ENCODE results near the gene RHOG. TPM values are rescaled to one million over a fixed set of nuclear protein-coding genes. Genes with fewer than 3 reads are reported as not detected.

RHOG gene
- total and polyA plus RNA-seq, 8 donors: 5.9 to 101 (median 34.0) TPM

DNA sequence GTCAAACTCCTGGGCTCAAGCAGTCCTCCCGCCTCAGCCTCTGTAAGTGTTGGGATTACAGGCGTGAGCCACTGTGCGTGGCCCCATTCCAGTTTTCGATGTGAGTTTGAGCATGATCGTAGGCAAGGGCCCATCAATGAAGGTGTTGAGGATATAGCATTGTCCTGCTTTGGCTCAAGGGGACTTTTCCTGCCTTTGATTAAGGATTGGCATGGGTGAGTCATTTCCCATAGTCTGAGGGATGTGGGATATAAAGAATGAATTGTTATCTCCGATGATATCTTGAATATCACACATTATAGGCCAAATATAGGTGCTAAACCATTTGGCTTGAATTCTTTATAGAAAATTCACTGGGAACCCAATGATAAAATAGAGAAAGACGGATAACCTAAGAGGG lies 45.1 kb upstream of the RHOG start:
- H3K27me3 ChIP-seq: no peaks in the 10 kb centered on the region
- TF ChIP-seq POLR2AphosphoS5 (IDR thresholded peaks at IDR 0.05) (no peak), EP300 (IDR thresholded peaks at IDR 0.05) (no peak)

DNA sequence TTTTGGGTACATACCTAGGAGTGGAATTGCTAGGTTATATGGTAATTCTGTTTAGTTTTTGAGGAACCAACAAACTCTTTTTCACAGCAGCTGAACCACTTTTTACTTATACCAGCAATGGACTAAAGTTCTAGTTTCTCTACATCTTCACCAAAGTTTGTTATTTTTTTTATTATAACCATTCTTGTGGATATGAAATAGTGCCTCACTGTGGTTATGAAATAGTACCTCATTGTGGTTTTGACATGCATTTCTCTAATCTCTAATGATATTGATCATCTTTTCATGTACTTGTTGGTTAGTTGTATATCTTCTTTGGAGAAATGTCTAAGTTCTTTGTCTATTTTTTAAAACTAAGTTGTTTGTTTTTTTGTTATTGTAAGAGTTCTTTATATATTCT lies 41.9 kb upstream of the RHOG start:
- DNase-seq: no peak
- no peak for TF ChIP-seq EP300 (IDR thresholded peaks at IDR 0.05)
- TF ChIP-seq, protein P1, sequence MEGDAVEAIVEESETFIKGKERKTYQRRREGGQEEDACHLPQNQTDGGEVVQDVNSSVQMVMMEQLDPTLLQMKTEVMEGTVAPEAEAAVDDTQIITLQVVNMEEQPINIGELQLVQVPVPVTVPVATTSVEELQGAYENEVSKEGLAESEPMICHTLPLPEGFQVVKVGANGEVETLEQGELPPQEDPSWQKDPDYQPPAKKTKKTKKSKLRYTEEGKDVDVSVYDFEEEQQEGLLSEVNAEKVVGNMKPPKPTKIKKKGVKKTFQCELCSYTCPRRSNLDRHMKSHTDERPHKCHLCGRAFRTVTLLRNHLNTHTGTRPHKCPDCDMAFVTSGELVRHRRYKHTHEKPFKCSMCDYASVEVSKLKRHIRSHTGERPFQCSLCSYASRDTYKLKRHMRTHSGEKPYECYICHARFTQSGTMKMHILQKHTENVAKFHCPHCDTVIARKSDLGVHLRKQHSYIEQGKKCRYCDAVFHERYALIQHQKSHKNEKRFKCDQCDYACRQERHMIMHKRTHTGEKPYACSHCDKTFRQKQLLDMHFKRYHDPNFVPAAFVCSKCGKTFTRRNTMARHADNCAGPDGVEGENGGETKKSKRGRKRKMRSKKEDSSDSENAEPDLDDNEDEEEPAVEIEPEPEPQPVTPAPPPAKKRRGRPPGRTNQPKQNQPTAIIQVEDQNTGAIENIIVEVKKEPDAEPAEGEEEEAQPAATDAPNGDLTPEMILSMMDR (IDR thresholded peaks at IDR 0.05): no peak

More for the DNA sequence above, 45.1 kb upstream of the RHOG start:
- no peak for DNase-seq
- intact Hi-C loops (cut with DNase I; ENCODE audit: low total_unique reads): no loop called here
- no peaks in the 10 kb centered on the region for H3K36me3 ChIP-seq
- no peak overlapping the region for H3K27ac ChIP-seq
- WGBS, 5 donors: 81 to 94% (median 86%) methylated on average over 7 of the region's 7 CpGs
- no peaks in the 10 kb centered on the region for H3K9me3 ChIP-seq
- H3K4me1 ChIP-seq: peaks cover 8 to 48% (median 31%) of the 10 kb centered on the region in 4 donors
- no peak overlapping the region for H3K4me3 ChIP-seq

DNA sequence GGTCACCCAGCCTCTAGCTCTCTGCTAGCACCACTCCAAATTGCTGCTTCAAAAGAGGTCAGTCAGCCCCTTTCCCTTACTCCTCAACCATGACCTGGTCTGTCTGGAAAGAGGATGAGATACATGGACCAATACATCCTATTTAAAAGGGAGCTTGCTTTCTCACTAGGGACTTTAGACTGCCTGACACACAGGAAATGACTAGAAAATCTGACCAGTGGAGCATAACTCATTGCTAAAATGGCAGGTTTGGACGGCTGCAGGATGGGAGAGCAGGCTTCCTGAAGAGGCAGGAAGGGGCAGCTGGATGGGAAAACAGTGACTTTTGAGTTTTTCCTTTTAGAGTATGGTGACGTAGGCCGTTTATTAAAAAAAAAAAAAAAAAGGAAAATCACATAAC lies 40.0 kb upstream of the RHOG start:
- WGBS, 5 donors: 45 to 77% (median 64%) methylated on average over 3 of the region's 3 CpGs
- no peaks in the 10 kb centered on the region for H3K36me3 ChIP-seq
- H3K27ac ChIP-seq: peak overlapping the region; percentile 64 to 83 (median 69)
- no peaks in the 10 kb centered on the region for H3K9me3 ChIP-seq
- no peaks in the 10 kb centered on the region for H3K27me3 ChIP-seq
- no peak for DNase-seq
- TF ChIP-seq POLR2AphosphoS5 (IDR thresholded peaks at IDR 0.05) (no peak), POLR2A (IDR thresholded peaks at IDR 0.05) (no peak), EP300 (IDR thresholded peaks at IDR 0.05) (no peak)
- TF ChIP-seq, protein P1 (IDR thresholded peaks at IDR 0.05): no peak
- intact Hi-C loops (cut with DNase I; ENCODE audit: low total_unique reads): no loop called here
- H3K4me1 ChIP-seq: peaks cover 46 to 68% (median 51%) of the 10 kb centered on the region in 4 donors
- no peak overlapping the region for H3K4me3 ChIP-seq

More for the DNA sequence above, 41.9 kb upstream of the RHOG start:
- Histone ChIP-seq H3K9me3 (no peaks in the 10 kb centered on the region), H3K27ac (no peak overlapping the region), H3K4me1 (peaks cover 33 to 56% (median 45%) of the 10 kb centered on the region in 4 donors), H3K4me3 (no peak overlapping the region), H3K36me3 (no peaks in the 10 kb centered on the region), H3K27me3 (no peaks in the 10 kb centered on the region)
- intact Hi-C loops (cut with DNase I; ENCODE audit: low total_unique reads): no loop called here

DNA sequence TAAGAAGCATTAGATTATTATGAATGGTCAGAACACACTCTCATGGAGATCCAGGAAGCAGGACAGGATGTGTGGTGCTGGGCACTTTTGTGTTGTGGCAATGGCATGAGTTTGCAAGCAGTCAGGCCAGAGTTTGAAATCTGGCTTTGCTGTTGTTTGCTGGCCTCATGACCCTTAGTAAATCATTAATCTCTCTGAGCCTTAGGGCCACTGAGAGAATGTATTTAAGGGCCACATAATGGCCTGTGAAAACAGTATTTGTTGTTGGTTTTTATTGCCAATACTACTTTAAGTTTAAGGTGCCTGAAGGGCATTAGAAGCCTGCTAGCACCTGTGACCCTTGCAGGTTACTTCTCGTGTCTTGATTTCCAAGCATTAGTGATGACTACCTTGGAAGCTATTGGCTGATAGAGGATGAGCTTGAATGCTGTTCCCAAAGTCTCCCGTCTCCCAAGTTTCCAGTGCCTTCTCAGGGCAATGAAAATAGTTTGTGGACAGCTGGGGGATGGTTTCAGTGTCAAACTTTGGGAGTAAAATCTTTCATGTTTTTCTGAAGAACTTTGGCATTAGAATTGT lies 39.3 kb upstream of the RHOG start:
- no peaks in the 10 kb centered on the region for H3K27me3 ChIP-seq
- H3K4me1 ChIP-seq: peaks cover 46 to 75% (median 54%) of the 10 kb centered on the region in 4 donors
- H3K36me3 ChIP-seq: no peaks in the 10 kb centered on the region
- WGBS, 5 donors: 33 to 56% (median 40%) methylated on average over 2 of the region's 2 CpGs
- no peaks in the 10 kb centered on the region for H3K9me3 ChIP-seq
- peak; percentile 51 to 60 for DNase-seq
- intact Hi-C loops (cut with DNase I; ENCODE audit: low total_unique reads): no loop called here
- TF ChIP-seq POLR2AphosphoS5 (IDR thresholded peaks at IDR 0.05): peak in 1 of 3 donors; percentile 44
- TF ChIP-seq, protein P1 (IDR thresholded peaks at IDR 0.05): no peak
- peak overlapping the region in 1 of 4 donors; percentile 15 for H3K4me3 ChIP-seq
- peak overlapping the region; percentile 64 to 83 (median 66) for H3K27ac ChIP-seq

DNA sequence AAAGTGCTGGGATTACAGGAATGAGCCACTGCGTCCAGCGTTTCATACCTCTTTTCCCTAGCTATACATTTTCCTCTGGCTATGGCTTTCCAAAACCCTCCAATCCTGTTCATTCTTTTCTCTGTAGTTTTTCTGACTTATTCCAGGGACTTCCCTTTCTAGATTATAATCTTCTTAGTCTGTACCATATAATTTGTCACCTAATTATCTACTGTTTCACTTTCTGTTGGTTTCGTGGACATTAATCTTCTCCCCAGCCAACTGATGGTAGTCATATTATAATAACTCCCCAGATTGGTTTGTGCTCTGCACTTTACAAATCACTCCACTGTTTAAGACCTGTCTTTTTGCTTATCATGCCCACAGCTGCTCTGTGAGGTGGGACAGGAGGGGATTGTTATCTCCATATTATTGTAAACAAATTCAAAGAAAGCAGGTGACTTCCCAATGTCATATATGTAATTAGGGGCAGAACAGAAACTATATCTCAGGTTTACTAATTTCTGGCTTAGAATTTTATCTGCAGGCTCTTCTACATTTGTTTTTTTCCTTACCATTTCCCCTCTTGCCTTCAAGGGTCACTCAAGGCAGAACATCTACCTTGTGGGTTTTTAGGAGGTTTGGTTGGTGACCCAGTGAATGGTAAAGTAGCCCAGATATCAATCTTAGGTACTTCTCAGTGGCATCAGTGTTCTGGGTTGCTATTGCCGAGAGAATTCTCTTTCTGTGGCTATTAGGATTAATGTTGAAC lies 38.6 kb upstream of the RHOG start:
- WGBS, 5 donors: 34 to 51% (median 41%) methylated on average over 3 to 4 of the region's 4 CpGs
- H3K27me3 ChIP-seq: no peaks in the 10 kb centered on the region
- peak overlapping the region; percentile 64 to 83 (median 66) for H3K27ac ChIP-seq
- intact Hi-C loops (cut with DNase I; ENCODE audit: low total_unique reads): no loop called here
- peaks cover 46 to 75% (median 56%) of the 10 kb centered on the region in 4 donors for H3K4me1 ChIP-seq
- DNase-seq: no peak
- H3K4me3 ChIP-seq: peak overlapping the region in 1 of 4 donors; percentile 15
- TF ChIP-seq, protein P1 (IDR thresholded peaks at IDR 0.05): no peak
- TF ChIP-seq EP300 (IDR thresholded peaks at IDR 0.05) (no peak), POLR2AphosphoS5 (IDR thresholded peaks at IDR 0.05) (no peak), POLR2A (IDR thresholded peaks at IDR 0.05) (no peak)
- no peaks in the 10 kb centered on the region for H3K36me3 ChIP-seq
- no peaks in the 10 kb centered on the region for H3K9me3 ChIP-seq

Measured in stomach (tissue), 9 donors.